HepG2 (cell line): Measurements from ENCODE around the gene ABCG2. TPM values are rescaled to one million over a fixed set of nuclear protein-coding genes. Genes with fewer than 3 reads are reported as not detected.

Experiments
- ATF7-NPFF ChIP-seq: sonication (generic); formaldehyde crosslinking; IDR thresholded peaks from 2 replicates; pipeline ENCODE4 v1.8.1; 2023; ENCODE audit warnings: mild to moderate bottlenecking, low read depth, missing genetic modification reagents, moderate library complexity
- BORCS8-MEF2B ChIP-seq: sonication (generic); formaldehyde crosslinking; IDR thresholded peaks from 2 replicates; pipeline ENCODE4 v1.8.0; 2022; ENCODE audit warnings: mild to moderate bottlenecking, missing genetic modification reagents
- GATAD1 ChIP-seq: IDR thresholded peaks from 2 replicates; pipeline ENCODE4 v1.6.1; 2016; ENCODE audit warnings: missing genetic modification reagents, missing compliant biosample characterization
- HMG20B ChIP-seq: conservative IDR thresholded peaks from 2 replicates; pipeline ENCODE4 v1.6.1; 2016; ENCODE audit warnings: missing genetic modification reagents, missing compliant biosample characterization
- NFRKB ChIP-seq: fragments of 450-650 bp; IDR thresholded peaks from 2 replicates; pipeline ENCODE4 v1.6.1; 2017
- NR2F1 ChIP-seq, 2 experiments: fragments of 450-650 bp in 1 of 2; formaldehyde crosslinking in 1 of 2; IDR thresholded peaks; 2 replicates each; pipeline versions ENCODE4 v1.5.0 to v1.6.1; 2016 to 2020; ENCODE audit warnings: mild to moderate bottlenecking in 1 of 2, missing compliant biosample characterization in 1 of 2, missing genetic modification reagents in 1 of 2, moderate library complexity in 1 of 2
- TEAD3 ChIP-seq: optimal IDR thresholded peaks from 2 replicates; pipeline ENCODE3; 2016; ENCODE audit warnings: borderline replicate concordance
- TIGD3 ChIP-seq: sonication (generic); formaldehyde crosslinking; IDR thresholded peaks from 2 replicates; pipeline ENCODE4 v1.5.1; 2020; ENCODE audit warnings: mild to moderate bottlenecking, missing genetic modification reagents, borderline replicate concordance
- ZFY ChIP-seq: sonication (generic); formaldehyde crosslinking; IDR thresholded peaks from 2 replicates; pipeline ENCODE4 v1.4.0; 2020; ENCODE audit warnings: missing genetic modification reagents
- ZNF136 ChIP-seq: sonication (generic); formaldehyde crosslinking; IDR thresholded peaks from 2 replicates; pipeline ENCODE4 v1.8.1; 2022; ENCODE audit warnings: low read depth, mild to moderate bottlenecking, moderate library complexity, missing genetic modification reagents
- ZNF224 ChIP-seq: sonication (generic); formaldehyde crosslinking; IDR thresholded peaks from 2 replicates; pipeline ENCODE4 v1.5.0; 2020; ENCODE audit warnings: mild to moderate bottlenecking, missing genetic modification reagents
- ZNF274 ChIP-seq: sonication (generic); formaldehyde crosslinking; IDR thresholded peaks from 2 replicates; pipeline ENCODE4 v1.5.1; 2020; ENCODE audit warnings: mild to moderate bottlenecking, missing genetic modification reagents
- ZNF276 ChIP-seq: sonication (generic); formaldehyde crosslinking; IDR thresholded peaks from 2 replicates; pipeline ENCODE4 v1.4.0; 2020; ENCODE audit warnings: mild to moderate bottlenecking, low read depth, missing genetic modification reagents
- ZNF660 ChIP-seq: sonication (generic); formaldehyde crosslinking; IDR thresholded peaks from 2 replicates; pipeline ENCODE4 v1.5.1; 2020; ENCODE audit warnings: mild to moderate bottlenecking, low read depth, missing genetic modification reagents, borderline replicate concordance
- ZNF7 ChIP-seq: IDR thresholded peaks from 2 replicates; pipeline ENCODE4 v1.6.1; 2016; ENCODE audit warnings: missing biosample characterization, missing genetic modification reagents
- ZNF850 ChIP-seq: sonication (generic); formaldehyde crosslinking; conservative IDR thresholded peaks from 2 replicates; pipeline ENCODE4 v1.9.0; 2021; ENCODE audit warnings: mild to moderate bottlenecking, missing genetic modification reagents
- polyA plus RNA-seq, 8 experiments: library from polyadenylated mRNA; depleted of rRNA in 3 of 8; stranded (reverse) in 7 of 8; unstranded in 1 of 8; fragments of >200 nt; fragmentation: Illumina TruSeq in 4 of 8; extraction: Trizol in 4 of 8; gene quantifications; 2 replicates each; pipeline versions ENCODE4 v1.2.1 to v1.2.3, GENCODE V29; 2011 to 2016; ENCODE audit warnings: low read depth in 4 of 8, missing spikeins in 1 of 8, mixed read lengths in 1 of 8; ENCODE audit not compliant: insufficient read depth in 1 of 8
- total RNA-seq, 5 experiments: library from RNA; depleted of rRNA; stranded (reverse); fragments of >200 nt; fragmentation: Illumina TruSeq; extraction: Trizol; gene quantifications; 2 replicates each; pipeline ENCODE4 v1.2.3, GENCODE V29; 2016; ENCODE audit warnings: low read depth in 1 of 5
- TF ChIP-seq, protein P1 (sequence below): sonication (generic); formaldehyde crosslinking; IDR thresholded peaks from 2 replicates; pipeline ENCODE4 v1.4.0; 2020; ENCODE audit warnings: mild to moderate bottlenecking, missing genetic modification reagents
- TF ChIP-seq, protein P2 (sequence below): fragments of 450-650 bp; IDR thresholded peaks from 2 replicates; pipeline ENCODE4 v1.6.1; 2017
- TF ChIP-seq, protein P3 (sequence below): sonication (generic); formaldehyde crosslinking; IDR thresholded peaks from 2 replicates; pipeline ENCODE4 v1.8.1; 2022; ENCODE audit warnings: mild to moderate bottlenecking, missing genetic modification reagents
- TF ChIP-seq, protein P4 (sequence below): sonication (generic); formaldehyde crosslinking; IDR thresholded peaks from 2 replicates; pipeline ENCODE4 v1.4.0; 2020; ENCODE audit warnings: missing genetic modification reagents

Gene ABCG2
- total and polyA plus RNA-seq, 2 of the 13 experiments (the other 11 are each of a cell fraction or from before 2014, with no cell fraction given), result 10.0 to 15.7 TPM

DNA sequence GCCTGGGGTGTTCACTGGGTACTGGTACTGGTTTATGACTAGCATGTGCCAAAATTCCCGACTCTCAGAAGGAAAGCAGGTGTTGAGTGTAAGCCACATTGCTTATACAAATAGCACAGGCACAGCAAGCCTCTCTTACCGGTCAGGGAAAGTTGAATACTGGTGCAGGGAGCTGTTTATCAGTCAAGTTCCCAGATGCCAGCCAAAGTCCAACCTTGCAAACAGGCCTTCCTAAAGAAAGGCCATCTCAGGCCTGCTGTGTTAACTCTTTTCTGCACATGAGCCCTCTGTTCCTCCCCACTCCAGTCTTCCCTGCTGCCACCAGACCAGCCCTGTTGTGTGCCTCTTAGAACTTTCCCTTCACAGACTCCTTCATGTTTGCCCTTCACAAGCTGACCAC lies 116.8 kb downstream of the ABCG2 start (continued):
- TF ChIP-seq NR2F1 (CRISPR knock-in tag; IDR thresholded peaks at IDR 0.05) (no peak), GATAD1 (CRISPR knock-in tag) (no peak), TIGD3 (no peak), BORCS8-MEF2B (CRISPR knock-in tag) (no peak), ZNF274 (CRISPR knock-in tag) (no peak), ATF7-NPFF (CRISPR knock-in tag) (no peak), ZFY (0 out of 2 replicates have a peak, but pooled peaks have one; percentile 40), ZNF7 (CRISPR knock-in tag) (peak; percentile 83; the same call in 1 of the 2 replicates), HMG20B (no peak), ZNF276 (CRISPR knock-in tag) (no peak), ZNF224 (CRISPR knock-in tag) (no peak), ZNF850 (no peak), TEAD3 (CRISPR knock-in tag) (no peak), NFRKB (no peak), ZNF660 (no peak), ZNF136 (CRISPR knock-in tag) (no peak)
- TF ChIP-seq, protein P1, sequence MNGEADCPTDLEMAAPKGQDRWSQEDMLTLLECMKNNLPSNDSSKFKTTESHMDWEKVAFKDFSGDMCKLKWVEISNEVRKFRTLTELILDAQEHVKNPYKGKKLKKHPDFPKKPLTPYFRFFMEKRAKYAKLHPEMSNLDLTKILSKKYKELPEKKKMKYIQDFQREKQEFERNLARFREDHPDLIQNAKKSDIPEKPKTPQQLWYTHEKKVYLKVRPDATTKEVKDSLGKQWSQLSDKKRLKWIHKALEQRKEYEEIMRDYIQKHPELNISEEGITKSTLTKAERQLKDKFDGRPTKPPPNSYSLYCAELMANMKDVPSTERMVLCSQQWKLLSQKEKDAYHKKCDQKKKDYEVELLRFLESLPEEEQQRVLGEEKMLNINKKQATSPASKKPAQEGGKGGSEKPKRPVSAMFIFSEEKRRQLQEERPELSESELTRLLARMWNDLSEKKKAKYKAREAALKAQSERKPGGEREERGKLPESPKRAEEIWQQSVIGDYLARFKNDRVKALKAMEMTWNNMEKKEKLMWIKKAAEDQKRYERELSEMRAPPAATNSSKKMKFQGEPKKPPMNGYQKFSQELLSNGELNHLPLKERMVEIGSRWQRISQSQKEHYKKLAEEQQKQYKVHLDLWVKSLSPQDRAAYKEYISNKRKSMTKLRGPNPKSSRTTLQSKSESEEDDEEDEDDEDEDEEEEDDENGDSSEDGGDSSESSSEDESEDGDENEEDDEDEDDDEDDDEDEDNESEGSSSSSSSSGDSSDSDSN, result no peak
- TF ChIP-seq, protein P2, sequence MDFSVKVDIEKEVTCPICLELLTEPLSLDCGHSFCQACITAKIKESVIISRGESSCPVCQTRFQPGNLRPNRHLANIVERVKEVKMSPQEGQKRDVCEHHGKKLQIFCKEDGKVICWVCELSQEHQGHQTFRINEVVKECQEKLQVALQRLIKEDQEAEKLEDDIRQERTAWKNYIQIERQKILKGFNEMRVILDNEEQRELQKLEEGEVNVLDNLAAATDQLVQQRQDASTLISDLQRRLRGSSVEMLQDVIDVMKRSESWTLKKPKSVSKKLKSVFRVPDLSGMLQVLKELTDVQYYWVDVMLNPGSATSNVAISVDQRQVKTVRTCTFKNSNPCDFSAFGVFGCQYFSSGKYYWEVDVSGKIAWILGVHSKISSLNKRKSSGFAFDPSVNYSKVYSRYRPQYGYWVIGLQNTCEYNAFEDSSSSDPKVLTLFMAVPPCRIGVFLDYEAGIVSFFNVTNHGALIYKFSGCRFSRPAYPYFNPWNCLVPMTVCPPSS, result no peak
- TF ChIP-seq, protein P3, sequence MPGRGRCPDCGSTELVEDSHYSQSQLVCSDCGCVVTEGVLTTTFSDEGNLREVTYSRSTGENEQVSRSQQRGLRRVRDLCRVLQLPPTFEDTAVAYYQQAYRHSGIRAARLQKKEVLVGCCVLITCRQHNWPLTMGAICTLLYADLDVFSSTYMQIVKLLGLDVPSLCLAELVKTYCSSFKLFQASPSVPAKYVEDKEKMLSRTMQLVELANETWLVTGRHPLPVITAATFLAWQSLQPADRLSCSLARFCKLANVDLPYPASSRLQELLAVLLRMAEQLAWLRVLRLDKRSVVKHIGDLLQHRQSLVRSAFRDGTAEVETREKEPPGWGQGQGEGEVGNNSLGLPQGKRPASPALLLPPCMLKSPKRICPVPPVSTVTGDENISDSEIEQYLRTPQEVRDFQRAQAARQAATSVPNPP (CRISPR knock-in tag), result no peak
- TF ChIP-seq, protein P4, sequence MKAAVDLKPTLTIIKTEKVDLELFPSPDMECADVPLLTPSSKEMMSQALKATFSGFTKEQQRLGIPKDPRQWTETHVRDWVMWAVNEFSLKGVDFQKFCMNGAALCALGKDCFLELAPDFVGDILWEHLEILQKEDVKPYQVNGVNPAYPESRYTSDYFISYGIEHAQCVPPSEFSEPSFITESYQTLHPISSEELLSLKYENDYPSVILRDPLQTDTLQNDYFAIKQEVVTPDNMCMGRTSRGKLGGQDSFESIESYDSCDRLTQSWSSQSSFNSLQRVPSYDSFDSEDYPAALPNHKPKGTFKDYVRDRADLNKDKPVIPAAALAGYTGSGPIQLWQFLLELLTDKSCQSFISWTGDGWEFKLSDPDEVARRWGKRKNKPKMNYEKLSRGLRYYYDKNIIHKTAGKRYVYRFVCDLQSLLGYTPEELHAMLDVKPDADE (CRISPR knock-in tag), result no peak
